Stimulated activated CD4-positive, alpha-beta T cell treated with anti-CD3 and anti-CD28 coated beads, Interleukin-12 subunit alpha, Interleukin-12 subunit beta, amount 100 ng/mL, for 24 hours (primary cell): ENCODE results near the gene EMILIN2.
"Not testable (repeated sequence)": the region's sequence is repeated elsewhere in the genome, so short reads cannot be mapped to it uniquely, and the experiment has no call there.

Experiments used
- DNase-seq, 2 experiments: peaks; one replicate each; pipeline ENCODE4 v3.0.0-alpha.2; 2020; ENCODE audit warnings: low read depth in 2 of 2

Gene EMILIN2

DNA sequence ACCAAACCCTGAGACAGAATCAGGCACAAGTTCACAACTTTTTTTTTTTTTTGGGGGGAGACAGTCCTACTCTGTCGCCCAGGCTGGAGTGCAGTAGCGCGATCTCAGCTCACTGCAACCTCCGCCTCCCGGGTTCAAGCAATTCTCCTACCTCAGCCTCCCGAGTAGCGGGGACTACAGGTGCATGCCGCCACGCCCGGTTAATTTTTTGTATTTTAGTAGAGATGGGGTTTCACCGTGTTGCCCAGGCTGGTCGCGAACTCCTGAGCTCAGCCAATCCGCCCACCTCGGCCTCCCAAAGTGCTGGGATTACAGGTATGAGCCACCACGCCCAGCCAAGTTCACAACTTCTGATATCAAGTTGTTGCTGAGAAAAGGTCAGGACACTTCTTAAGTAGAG is 68.7 kb downstream of the EMILIN2 start:
- DNase-seq: not testable (repeated sequence)

- DNase-seq: no peak
These were observed 69.4 kb downstream of the EMILIN2 start for GRCh38 chr18:2916184-2916583.

DNA sequence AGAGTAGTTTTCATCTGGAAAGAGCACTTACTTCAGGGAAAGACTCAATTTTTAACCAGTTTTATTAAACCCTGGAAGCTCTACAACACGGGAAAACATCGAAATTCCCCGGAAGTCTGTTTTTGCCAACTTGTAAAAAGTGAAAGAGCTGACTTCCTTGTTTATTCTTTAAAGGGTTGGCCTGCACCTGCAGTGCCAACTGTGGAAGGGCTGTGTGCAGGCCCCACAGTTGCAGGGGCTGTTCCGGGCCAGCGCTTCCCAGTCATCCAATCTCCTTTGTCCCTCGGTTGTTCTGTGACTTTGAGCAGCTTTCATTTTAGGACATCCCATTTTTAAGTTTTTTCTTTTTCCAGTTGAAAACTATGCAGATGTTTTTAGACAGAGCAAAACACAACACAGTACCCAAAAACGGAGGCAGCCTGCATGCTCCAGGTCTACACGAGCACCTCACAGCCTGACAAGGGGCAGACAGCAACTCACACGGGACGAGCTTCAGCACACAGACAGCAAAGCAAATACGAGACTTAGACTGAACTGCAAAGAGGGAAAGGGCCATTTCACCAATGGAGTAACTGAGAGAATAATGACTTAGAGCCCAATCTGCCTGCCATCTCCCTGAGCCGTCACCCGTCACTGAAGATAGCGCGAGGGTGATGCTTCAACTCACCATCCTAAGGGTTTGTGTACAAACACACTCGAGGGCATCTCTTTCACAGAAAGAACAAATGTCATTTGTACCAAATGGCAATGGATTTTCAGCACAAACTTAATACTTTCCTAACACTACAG is 70.6 kb downstream of the EMILIN2 start:
- no peak for DNase-seq

- no peak for DNase-seq
These were observed 72.2 kb downstream of the EMILIN2 start for GRCh38 chr18:2918761-2919550.

GRCh38 chr18:2919600-2919999 is 72.8 kb downstream of the EMILIN2 start:
- DNase-seq: no peak

GRCh38 chr18:2920027-2920426 is 73.2 kb downstream of the EMILIN2 start:
- no peak for DNase-seq

DNA sequence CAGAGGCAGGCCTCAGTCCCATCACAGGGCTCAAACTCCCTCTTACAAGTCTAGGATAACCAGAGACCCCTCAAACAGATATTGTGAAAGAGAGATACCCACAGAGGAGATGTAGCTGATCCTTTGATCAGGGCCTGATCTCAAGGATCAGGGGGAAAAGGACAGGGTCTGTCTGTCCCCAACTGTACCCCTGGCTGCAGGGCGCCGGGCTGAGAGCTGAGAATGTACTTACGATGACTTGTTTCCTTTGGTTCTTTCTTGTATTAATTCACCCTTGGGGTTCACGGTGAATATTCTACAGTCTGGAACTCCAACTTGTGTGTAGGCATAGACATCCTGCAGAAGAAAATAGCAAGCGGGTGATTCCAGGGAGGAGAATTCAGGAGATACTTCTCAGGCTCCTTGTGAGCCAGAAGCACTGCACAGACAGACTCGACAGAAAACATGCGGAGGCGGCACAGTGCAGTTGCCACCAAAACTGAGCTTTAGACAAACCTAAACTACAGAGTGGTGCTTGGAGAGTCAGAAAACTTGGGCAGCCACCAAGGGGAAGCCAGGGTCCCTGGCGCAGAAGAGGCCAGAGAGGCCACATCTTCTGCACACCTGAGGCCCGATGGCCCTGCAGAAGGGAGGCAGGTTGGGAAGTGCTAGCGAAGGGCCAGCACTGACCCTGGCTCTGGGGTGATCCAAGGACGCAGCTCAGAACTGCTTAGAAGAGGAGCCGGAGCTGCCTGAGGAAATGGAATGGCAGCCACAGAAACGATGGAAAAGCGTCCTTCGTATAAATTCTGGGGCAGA is 73.9 kb downstream of the EMILIN2 start:
- DNase-seq: no peak

GRCh38 chr18:2921778-2922177 is 75.0 kb downstream of the EMILIN2 start:
- no peak for DNase-seq

GRCh38 chr18:2923464-2923863 is 76.7 kb downstream of the EMILIN2 start:
- DNase-seq: no peak

DNA sequence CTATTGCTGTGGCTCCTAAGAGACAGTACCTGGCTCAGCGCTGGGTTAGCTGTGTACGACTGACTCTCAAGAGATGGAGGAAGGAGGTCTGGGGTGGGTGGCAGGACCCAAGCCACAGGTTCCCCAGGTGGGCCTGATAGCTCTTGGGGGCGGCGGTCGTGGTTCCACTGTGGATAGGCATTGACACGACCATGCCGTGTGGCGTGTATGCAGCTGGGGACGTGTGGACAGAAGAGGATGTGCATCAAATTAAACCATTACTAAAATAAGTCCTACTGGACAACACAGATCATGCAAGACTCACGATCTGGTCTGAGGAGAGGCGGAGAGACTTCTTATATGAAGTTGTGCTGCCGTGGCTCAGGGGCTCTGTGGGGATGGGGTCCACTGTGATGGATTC is 78.1 kb downstream of the EMILIN2 start:
- DNase-seq: no peak

GRCh38 chr18:2926528-2926927 is 79.7 kb downstream of the EMILIN2 start:
- DNase-seq: no peak

DNA sequence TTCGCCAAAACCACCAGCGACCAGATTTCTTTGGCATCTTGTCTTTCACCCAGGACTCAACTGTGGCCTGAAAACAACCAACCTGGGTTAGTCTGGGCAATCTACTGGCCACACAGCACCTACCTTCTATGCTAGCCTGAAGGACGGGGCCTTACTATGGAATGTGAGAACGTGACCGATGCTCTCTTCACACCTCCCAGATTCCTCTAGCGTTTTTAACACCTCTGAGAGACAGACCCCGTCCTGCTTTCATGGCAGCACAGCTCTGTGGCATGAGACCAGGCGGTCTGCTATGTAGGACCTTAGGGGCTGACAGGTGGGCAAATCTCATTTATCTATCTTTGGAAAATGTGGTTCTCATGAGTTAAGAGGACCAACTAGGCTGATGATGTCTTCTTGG is 80.9 kb downstream of the EMILIN2 start:
- DNase-seq: no peak

DNA sequence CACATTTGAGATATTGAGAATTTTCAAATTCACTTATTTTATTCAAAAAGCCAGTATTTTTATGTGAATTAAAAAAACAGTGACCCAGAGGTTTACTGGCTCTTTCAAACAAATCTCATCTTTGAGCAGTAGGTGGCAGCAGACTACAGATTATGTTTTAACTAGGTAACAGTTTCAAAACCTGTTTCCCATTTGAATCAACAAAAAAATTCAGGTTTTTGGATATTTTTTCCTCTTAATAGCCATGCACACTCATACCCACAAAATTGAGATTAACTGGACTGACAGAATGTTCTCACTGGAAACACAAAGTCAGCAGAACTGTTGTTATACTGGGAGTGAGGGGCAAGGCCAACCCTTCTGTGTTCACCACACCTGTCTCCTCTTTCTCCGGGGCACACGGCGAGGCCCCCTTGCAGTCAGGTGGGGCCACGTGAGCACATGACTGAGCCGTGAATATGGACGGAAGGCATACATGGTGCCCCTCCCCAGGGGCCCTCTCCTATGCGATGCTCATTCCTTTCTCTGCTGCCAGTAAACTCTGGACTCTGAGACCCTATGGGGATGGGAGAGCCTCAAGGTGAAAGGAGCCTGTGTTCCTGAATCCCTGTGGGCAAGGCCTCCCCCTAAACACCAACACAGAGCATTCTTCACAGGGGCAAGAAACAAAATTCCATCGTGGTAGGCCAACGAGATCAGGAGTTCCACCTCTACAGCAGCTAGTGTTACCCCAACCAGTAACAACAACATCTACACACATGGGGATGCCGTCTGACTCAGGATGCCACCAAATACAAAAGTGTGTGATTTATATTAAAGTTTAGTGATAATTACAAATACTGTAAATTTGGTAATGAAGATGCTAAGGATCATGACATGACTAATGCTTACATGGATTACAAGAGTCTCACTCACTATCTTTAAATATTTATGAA is 85.7 kb downstream of the EMILIN2 start:
- DNase-seq: no peak

DNA sequence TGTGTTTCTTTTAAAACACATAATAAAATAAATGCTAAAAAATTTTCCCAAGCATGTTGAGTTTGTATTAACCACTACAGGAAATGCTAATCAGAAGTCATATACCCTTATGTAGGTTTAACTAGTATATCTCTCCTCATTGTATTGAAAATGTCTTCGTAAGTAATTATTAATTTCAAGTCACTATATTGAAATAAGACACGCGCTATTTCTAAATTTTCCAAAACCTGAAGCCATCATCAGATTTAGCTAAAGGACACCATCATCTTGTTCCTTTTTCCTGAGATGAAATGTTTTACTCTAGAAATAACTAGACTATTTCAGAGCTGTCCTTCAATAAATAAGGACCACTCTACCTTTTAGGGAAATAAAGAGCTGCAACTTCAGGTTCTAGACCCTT is 87.2 kb downstream of the EMILIN2 start:
- DNase-seq: no peak

GRCh38 chr18:2935438-2936192 is 88.8 kb downstream of the EMILIN2 start:
- no peak for DNase-seq

DNA sequence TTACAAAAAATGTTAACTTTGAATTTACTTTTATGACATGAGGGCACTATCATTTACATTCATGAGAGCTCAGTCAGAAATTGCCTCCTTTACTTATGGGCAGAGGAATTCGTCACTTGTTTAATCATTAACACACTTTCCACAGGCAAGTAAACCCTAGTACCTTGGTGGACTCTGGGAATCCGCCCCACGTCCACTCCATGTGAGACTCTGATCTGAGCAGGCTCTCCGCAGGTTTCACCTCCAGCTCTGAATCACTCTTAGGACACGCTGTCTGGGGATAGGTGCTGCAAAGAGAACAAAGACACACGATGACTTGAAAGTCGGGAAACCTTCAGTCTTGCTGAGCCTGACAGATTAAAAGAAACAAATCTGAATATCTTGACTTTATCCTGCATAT is 92.5 kb downstream of the EMILIN2 start:
- no peak for DNase-seq

DNA sequence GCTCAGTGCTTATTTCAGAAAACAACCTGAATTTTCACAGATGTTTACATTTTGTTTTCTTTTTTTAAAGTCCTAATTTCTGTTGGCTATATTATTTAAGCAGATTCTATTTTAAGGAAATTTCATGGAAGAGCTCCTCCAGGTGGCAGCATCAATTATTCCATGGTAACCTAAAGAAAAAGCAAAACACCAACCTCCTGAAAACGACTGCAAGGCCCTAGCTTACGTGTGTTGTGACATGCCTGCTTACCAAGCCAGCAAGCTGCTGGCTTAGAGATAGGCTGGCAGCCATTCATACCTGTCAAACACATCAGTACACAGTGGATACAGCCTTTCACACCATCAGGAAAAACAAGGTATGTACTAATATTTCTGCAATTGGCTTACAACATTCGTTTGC is 101.2 kb downstream of the EMILIN2 start:
- no peak for DNase-seq

DNA sequence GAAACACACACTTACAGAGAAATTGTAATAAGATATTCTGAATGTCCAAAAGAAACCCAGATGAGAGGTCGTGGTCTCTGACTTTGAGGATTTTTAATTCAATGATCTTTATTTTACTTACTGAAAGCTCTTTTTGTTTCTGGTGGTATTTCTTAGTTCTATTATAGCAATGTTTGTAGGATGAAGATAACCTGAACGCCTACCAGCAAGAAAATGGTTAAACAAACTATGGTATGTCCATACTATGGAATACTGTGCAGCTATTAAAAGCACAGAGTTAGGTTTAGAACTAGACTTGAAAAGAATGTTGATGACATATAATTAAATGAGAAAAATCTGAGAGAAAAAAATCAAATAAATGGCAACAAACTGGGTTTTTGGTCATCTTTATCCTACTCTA is 105.8 kb downstream of the EMILIN2 start:
- DNase-seq: no peak

DNA sequence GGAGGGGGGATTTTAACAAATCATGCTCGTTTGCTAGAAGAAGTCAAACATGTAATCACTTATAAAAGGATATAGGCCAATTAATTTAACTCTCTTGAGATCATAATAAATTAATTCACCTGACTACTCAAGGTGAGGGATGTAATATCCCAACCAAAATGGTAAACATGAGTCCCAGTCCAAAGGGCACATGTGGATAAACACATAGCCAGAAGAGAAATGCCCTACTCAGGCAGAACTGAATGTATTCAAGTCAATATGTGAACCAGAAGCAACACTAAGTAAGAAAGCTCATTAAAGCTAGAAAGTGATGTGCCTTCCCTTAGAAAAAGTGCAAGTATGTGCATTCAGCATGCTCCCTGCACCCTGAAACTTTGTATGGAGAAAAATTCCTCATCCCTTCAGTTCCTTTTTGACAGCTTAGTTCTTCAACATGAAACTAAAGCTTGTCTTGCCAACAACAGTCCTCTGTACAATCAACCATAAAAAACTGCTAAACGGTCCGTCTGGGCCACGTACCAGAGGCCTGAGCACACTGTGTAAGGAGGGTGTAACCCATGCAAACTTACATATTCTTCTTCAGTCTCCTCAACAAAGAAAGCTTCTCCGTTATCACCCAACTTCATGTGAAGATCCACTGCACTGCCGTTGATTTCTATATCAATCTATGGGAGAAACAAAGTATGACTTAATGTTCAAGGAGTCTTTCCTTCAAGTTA is 107.3 kb downstream of the EMILIN2 start:
- DNase-seq: no peak
